MM.1S (cell line): Measurements from ENCODE around the gene PPP2R5C.

Source experiments
- DNase-seq: peaks from one replicate; pipeline ENCODE4 v3.0.0-alpha.2; 2015
- H2AFZ ChIP-seq: fragments of 300-600 bp; sonication (generic); 2 replicates; pipeline ENCODE4 v1.6.0; 2016; ENCODE audit warnings: antibody characterized with exemption, low read length
- H3F3A ChIP-seq: fragments of 300-600 bp; sonication (generic); 2 replicates; pipeline ENCODE4 v1.6.1; 2016; ENCODE audit warnings: mild to moderate bottlenecking, antibody characterized with exemption, low read length, moderate library complexity, mixed read lengths; ENCODE audit not compliant: insufficient read depth
- H3K27ac ChIP-seq: fragments of 300-600 bp; sonication (generic); 2 replicates; pipeline ENCODE4 v1.5.1; 2016; ENCODE audit warnings: mild to moderate bottlenecking, low read length
- H3K27me3 ChIP-seq: fragments of 300-600 bp; sonication (generic); replicated peaks from 2 replicates; pipeline ENCODE4 v1.6.0; 2016; ENCODE audit warnings: low read length; ENCODE audit not compliant: insufficient read depth
- H3K36me3 ChIP-seq: fragments of 300-600 bp; sonication (generic); replicated peaks from 2 replicates; pipeline ENCODE4 v1.6.1; 2016; ENCODE audit warnings: mild to moderate bottlenecking, low read length, mixed read lengths; ENCODE audit not compliant: insufficient read depth
- H3K4me1 ChIP-seq: fragments of 300-600 bp; sonication (generic); 2 replicates; pipeline ENCODE4 v1.6.1; 2016; ENCODE audit warnings: low read length, mixed read lengths
- H3K4me2 ChIP-seq: fragments of 300-600 bp; sonication (generic); 2 replicates; pipeline ENCODE4 v1.6.0; 2016; ENCODE audit warnings: low read depth, low read length
- H3K4me3 ChIP-seq: fragments of 300-600 bp; sonication (generic); 2 replicates; pipeline ENCODE4 v1.5.1; 2016; ENCODE audit warnings: low read length, mixed read lengths
- H3K79me2 ChIP-seq: fragments of 300-600 bp; sonication (generic); 2 replicates; pipeline ENCODE4 v1.6.1; 2016; ENCODE audit warnings: mixed run types, low read length, mixed read lengths
- H3K9ac ChIP-seq: fragments of 300-600 bp; sonication (generic); 2 replicates; pipeline ENCODE4 v1.6.1; 2016; ENCODE audit warnings: low read length, mixed read lengths
- H3K9me2 ChIP-seq: fragments of 300-600 bp; sonication (generic); replicated peaks from 2 replicates; pipeline ENCODE4 v1.6.1; 2016; ENCODE audit warnings: mild to moderate bottlenecking, low read length, mixed read lengths; ENCODE audit not compliant: insufficient read depth
- H3K9me3 ChIP-seq: fragments of 300-600 bp; sonication (generic); replicated peaks from 2 replicates; pipeline ENCODE4 v1.6.1; 2016; ENCODE audit warnings: mild to moderate bottlenecking, low read length, mixed read lengths; ENCODE audit not compliant: insufficient read depth
- H4K20me1 ChIP-seq: fragments of 300-600 bp; sonication (generic); 2 replicates; pipeline ENCODE4 v1.6.1; 2016; ENCODE audit warnings: mild to moderate bottlenecking, low read length, moderate library complexity, mixed read lengths; ENCODE audit not compliant: insufficient read depth
- CTCF ChIP-seq: fragments of 300-600 bp; sonication (generic); IDR thresholded peaks from 2 replicates; pipeline ENCODE4 v1.5.1; 2016; ENCODE audit warnings: antibody characterized with exemption, low read length, mixed read lengths
- EZH2 ChIP-seq: fragments of 300-600 bp; sonication (generic); optimal IDR thresholded peaks from 2 replicates; pipeline ENCODE3; 2017; ENCODE audit warnings: low read depth, mild to moderate bottlenecking, antibody characterized with exemption, low read length, mixed read lengths
- EZH2phosphoT487 ChIP-seq: fragments of 300-600 bp; sonication (generic); IDR thresholded peaks from 2 replicates; pipeline ENCODE4 v1.6.1; 2018; ENCODE audit warnings: antibody characterized with exemption, low read length

The PPP2R5C gene

GRCh38 chr14:101849640-101850039 lies 88.1 kb downstream of the PPP2R5C start:
- TF ChIP-seq EZH2phosphoT487: no peak
- TF ChIP-seq CTCF: no peak
- TF ChIP-seq EZH2: no peak
- Histone ChIP-seq H3K27ac (no peak overlapping the region), H3K9me3 (no peaks in the 10 kb centered on the region), H4K20me1 (no peaks in the 10 kb centered on the region), H3K4me2 (no peak overlapping the region), H2AFZ (no peak overlapping the region), H3K79me2 (peaks cover 91% of the 10 kb centered on the region), H3F3A (no peaks in the 10 kb centered on the region), H3K4me1 (no peaks in the 10 kb centered on the region), H3K9ac (no peak overlapping the region), H3K27me3 (no peaks in the 10 kb centered on the region), H3K4me3 (no peak overlapping the region), H3K9me2 (no peaks in the 10 kb centered on the region), H3K36me3 (no peaks in the 10 kb centered on the region)
- DNase-seq: no peak

- no peaks in the 10 kb centered on the region for H3K9me2 ChIP-seq
Measured at GRCh38 chr14:101851183-101851582, 89.7 kb downstream of the PPP2R5C start.

GRCh38 chr14:101851736-101852405 lies 90.4 kb downstream of the PPP2R5C start:
- Histone ChIP-seq H3K9me2 (no peaks in the 10 kb centered on the region), H3K4me1 (no peaks in the 10 kb centered on the region), H3K79me2 (peaks cover 79% of the 10 kb centered on the region), H3K36me3 (no peaks in the 10 kb centered on the region), H2AFZ (no peak overlapping the region), H3K4me3 (no peak overlapping the region), H4K20me1 (no peaks in the 10 kb centered on the region), H3K27me3 (no peaks in the 10 kb centered on the region), H3K4me2 (no peak overlapping the region), H3K9me3 (no peaks in the 10 kb centered on the region), H3K9ac (no peak overlapping the region), H3K27ac (no peak overlapping the region), H3F3A (no peaks in the 10 kb centered on the region)
- TF ChIP-seq EZH2: no peak
- TF ChIP-seq CTCF: no peak
- no peak for TF ChIP-seq EZH2phosphoT487
- DNase-seq: no peak

More at GRCh38 chr14:101851183-101851582, 89.7 kb downstream of the PPP2R5C start:
- Histone ChIP-seq H2AFZ (no peak overlapping the region), H4K20me1 (no peaks in the 10 kb centered on the region), H3K79me2 (peaks cover 86% of the 10 kb centered on the region), H3K9ac (no peak overlapping the region), H3K4me3 (no peak overlapping the region), H3K9me3 (no peaks in the 10 kb centered on the region), H3F3A (no peaks in the 10 kb centered on the region), H3K36me3 (no peaks in the 10 kb centered on the region), H3K4me1 (no peaks in the 10 kb centered on the region), H3K27ac (no peak overlapping the region), H3K27me3 (no peaks in the 10 kb centered on the region), H3K4me2 (no peak overlapping the region)
- no peak for DNase-seq
- TF ChIP-seq EZH2phosphoT487: no peak
- TF ChIP-seq CTCF: no peak
- no peak for TF ChIP-seq EZH2
